GM06990 (cell line): ENCODE measurements around the gene SCN1B.

ENCODE experiments used
- DNase-seq: peaks from one replicate; pipeline ENCODE4 v3.0.0-alpha.2; 2011; ENCODE audit not compliant: insufficient read length; ENCODE audit errors: extremely low read depth
- H3K27me3 ChIP-seq: replicated peaks from 2 replicates; pipeline ENCODE4 v1.6.0; 2011; ENCODE audit warnings: low read length; ENCODE audit not compliant: control insufficient read depth, insufficient read depth
- H3K36me3 ChIP-seq: 2 replicates; pipeline ENCODE4 v1.5.1; 2011; ENCODE audit warnings: low read length; ENCODE audit not compliant: control insufficient read depth, insufficient read depth
- H3K4me3 ChIP-seq: replicated peaks from 2 replicates; pipeline ENCODE4 v1.5.1; 2011; ENCODE audit warnings: low read depth, mild to moderate bottlenecking, control low read depth, low read length
- TF ChIP-seq, protein P1 (sequence below): IDR thresholded peaks from 2 replicates; pipeline ENCODE4 v1.5.1; 2011; ENCODE audit warnings: low read length, control low read depth, mild to moderate bottlenecking, inconsistent platforms; ENCODE audit not compliant: insufficient read depth, poor library complexity, severe bottlenecking

Gene SCN1B

DNA sequence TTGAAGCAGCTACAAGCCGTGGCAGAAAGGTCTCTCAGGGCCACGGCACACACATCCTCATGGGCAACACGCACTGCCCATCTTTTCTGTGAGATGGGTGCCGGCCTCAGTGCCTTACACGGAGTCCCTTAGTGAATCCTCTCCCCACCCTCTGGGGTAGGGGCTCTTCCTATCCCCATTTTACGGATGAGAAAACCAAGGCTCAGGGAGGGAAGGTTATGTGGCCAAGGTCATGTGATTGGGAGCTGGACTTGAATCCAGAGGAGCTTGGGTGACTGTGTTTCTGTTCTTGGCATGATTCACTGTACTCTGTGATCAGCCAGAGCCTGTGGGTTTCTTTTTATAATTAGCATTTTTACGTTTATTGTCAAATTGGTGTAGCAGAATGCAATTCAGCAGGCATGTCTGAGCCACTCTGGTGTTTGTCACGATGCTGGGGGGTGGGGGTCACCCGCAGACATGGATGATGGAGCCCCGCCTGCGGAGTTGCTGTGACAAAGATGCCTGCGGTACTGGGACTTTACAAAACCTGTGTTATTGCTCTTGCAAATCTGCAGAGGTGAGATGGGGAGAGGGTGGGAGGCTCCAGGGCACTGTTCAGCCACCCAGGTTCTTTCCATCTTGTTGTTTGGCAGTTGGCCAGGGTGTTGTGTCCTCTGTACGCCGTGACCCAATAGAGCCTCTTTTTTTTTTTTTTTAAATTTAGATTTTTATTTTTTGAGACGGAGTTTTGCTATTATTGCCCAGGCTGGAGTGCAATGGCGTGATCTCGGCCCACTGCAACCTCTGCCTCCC is 4.5 kb downstream of the SCN1B start:
- Histone ChIP-seq H3K4me3 (no peak overlapping the region), H3K36me3 (no peaks in the 10 kb centered on the region), H3K27me3 (peaks cover 2% of the 10 kb centered on the region)
- DNase-seq = no peak
- TF ChIP-seq, protein P1, sequence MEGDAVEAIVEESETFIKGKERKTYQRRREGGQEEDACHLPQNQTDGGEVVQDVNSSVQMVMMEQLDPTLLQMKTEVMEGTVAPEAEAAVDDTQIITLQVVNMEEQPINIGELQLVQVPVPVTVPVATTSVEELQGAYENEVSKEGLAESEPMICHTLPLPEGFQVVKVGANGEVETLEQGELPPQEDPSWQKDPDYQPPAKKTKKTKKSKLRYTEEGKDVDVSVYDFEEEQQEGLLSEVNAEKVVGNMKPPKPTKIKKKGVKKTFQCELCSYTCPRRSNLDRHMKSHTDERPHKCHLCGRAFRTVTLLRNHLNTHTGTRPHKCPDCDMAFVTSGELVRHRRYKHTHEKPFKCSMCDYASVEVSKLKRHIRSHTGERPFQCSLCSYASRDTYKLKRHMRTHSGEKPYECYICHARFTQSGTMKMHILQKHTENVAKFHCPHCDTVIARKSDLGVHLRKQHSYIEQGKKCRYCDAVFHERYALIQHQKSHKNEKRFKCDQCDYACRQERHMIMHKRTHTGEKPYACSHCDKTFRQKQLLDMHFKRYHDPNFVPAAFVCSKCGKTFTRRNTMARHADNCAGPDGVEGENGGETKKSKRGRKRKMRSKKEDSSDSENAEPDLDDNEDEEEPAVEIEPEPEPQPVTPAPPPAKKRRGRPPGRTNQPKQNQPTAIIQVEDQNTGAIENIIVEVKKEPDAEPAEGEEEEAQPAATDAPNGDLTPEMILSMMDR = no peak

DNA sequence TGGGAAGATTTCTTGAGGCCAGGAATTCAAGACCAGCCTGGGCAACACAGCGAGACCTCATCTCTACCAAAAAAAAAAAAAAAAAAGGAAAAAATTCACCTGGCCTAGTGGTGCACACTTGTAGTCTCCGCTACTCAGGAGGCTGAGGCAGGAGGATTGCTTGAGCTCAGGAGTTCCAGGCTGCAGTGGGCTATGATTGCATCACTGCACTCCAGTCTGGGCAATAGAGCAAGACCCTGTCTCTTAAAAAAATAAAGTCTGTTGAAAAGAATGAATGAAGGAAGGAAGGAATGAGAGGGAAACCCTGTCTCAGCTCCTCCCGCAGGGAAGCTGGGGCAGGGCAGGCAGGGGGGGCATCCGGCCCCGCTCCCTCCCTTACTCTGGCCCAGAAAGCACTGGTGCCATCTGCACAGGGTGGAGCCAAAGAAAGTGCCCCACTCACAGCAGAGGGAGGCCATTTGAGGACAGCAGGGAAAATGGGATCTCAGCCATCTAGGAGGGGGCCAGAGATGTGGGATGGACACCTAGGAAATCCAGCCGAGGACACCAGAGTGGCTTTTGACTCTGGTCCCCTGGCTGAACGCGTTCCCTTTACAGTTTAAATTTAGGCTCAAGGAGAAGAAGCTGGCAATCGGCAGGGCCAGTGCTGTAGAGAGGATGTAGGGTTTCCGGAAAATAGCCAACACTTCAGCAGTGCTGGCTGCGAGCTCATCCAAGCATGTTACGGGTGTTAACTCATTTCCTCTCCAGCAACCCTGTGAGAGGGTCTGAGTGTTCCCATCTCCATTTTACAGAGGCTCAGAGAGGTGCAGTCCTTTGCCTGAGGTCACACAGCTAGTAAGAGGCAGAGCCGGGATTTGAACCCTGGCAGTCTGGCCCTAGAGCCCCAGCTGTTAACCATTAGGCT is 7.7 kb downstream of the SCN1B start:
- H3K4me3 ChIP-seq = no peak overlapping the region
- TF ChIP-seq, protein P1 = no peak
- H3K36me3 ChIP-seq = no peaks in the 10 kb centered on the region
- DNase-seq = no peak
- H3K27me3 ChIP-seq = no peaks in the 10 kb centered on the region; the same call in 1 of the 2 replicates

DNA sequence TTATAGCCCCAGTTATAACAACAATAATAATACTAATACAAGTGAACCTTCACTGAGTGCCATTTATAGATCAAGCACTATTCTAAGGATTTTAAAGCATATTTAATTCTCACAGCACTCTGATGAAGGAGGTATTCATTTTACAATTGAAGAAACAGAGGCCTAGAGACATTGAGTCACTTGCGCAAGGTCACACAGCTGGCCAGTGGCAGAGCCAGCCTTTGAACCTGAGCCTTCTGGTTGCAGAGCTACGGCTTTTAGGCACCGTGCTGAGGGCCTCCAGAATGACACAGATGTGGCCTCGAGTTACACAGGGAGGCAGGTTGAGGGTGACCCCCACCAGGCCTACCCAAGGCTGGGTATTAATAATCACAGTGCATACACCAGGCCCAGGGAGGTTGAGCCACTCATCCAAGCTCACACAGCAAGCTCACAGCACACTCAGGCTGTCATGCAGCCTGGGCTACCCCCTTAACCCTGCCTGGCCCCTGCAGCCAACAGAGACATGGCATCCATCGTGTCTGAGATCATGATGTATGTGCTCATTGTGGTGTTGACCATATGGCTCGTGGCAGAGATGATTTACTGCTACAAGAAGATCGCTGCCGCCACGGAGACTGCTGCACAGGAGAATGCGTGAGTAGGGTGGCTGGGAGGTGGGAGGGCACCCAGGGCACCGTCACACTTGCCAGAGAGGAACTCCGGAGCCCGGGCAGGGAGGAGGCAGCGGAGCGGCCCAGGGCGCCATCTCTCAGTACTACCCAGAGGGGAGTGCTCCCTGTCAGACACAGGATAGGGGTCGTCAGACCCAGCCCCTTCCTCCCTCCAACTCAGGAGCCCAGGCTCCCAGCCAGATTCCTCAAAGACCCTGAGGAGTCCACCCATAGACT is 8.6 kb downstream of the SCN1B start:
- Histone ChIP-seq H3K4me3 (no peak overlapping the region), H3K36me3 (no peaks in the 10 kb centered on the region), H3K27me3 (no peaks in the 10 kb centered on the region)
- TF ChIP-seq, protein P1 = no peak
- no peak for DNase-seq

DNA sequence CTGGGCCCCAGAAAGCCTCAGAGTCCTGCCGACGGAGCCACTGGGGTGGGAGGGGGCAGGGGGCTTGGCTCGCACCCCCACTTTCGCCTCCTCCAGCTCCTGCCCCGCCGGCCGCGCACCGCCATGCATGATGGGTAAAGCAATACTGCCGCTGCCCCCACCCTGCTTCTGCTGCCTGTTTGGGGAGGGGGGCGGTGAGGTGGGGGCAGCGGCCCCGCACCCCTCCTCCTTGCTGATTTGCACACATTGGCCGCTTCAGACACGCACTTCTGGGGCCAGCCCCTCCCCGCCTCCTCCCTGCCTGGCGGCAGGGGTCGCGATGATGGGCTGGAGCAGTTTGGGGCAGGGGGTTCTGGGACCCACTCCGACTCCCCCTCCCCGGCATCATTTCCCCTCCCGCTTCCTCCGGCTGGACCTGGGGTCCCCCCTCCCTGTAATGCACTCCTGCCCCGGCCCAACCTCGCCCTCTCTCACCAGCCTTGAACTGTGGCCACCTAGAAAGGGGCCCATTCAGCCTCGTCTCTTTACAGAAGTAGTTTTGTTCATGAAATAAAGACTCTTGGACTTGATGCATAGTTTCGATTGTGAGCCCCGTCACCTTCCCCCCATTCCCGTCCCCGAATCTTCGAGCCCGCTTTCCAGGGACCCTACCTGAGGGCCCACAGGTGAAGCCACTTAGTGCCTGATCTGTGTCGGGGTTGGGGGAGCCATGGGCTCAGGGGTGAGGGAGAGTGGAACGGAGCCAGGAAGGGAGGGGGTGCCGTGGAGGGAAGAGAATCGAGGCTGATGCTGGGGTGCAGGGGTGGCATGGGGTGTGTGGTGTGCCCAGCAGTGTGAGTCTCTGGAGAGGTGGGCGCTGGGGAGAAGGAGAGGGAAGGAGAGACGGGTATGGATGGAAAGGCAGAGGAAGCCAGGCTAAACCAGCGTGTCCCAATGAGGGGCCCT is 9.9 kb downstream of the SCN1B start:
- DNase-seq = no peak
- H3K27me3 ChIP-seq = no peaks in the 10 kb centered on the region
- no peak overlapping the region for H3K4me3 ChIP-seq
- TF ChIP-seq, protein P1 = no peak
- H3K36me3 ChIP-seq = no peaks in the 10 kb centered on the region
